HCT116 (cell line): ENCODE data around the gene ATP8B4. TPM values are rescaled to one million over a fixed set of nuclear protein-coding genes. Genes with fewer than 3 reads are reported as not detected.

Experiments
- ATAC-seq: fragments of 200-7000 bp; cut with Tn5 transposase; 2 replicates; pipeline ENCODE4 v1.9.1; 2020; ENCODE audit warnings: mild to moderate bottlenecking, moderate library complexity
- BruUV-seq: library from RNA; stranded (reverse); fragments of 400-500 nt; replicated peaks from 2 replicates; lab custom pipeline; 2021; lab: Mats Ljungman, UMichigan
- CTCF ChIA-PET: fragments of 300-600 bp; sonication (Branson Sonifier 250); formaldehyde crosslinking; loops from one replicate; lab custom pipeline; 2021; ENCODE audit warnings: antibody characterized with exemption; lab: Charles Lee
- POLR2A ChIA-PET: fragments of 300-600, 350-600 bp; sonication (Branson Sonifier 250); formaldehyde crosslinking; loops from one replicate; lab custom pipeline; 2021; ENCODE audit warnings: antibody characterized with exemption; lab: Charles Lee
- RAD21 ChIA-PET, 2 experiments: fragments of 300-600 bp; sonication (Branson Sonifier 250); formaldehyde crosslinking; loops; one replicate each; lab custom pipeline; 2023; ENCODE audit warnings: low total read pairs in 2 of 2; ENCODE audit not compliant: uncharacterized antibody in 2 of 2, unreplicated experiment in 2 of 2, low non-redundant PET in 1 of 2; lab: Charles Lee
- DNase-seq: peaks from one replicate; pipeline ENCODE4 v3.0.0-alpha.2; 2010; ENCODE audit warnings: low read depth, low spot score
- H2AFZ ChIP-seq: fragments of 200-600 bp; shearing (Covaris generic), sonication (generic); 2 replicates; pipeline ENCODE4 v1.6.1; 2017; ENCODE audit warnings: low read depth, mixed run types, mixed read lengths, antibody characterized with exemption, low read length; ENCODE audit not compliant: poor library complexity, severe bottlenecking
- H3K27ac ChIP-seq: 2 replicates; pipeline ENCODE4 v1.5.1; 2012; ENCODE audit warnings: low read depth, low read length
- H3K27me3 ChIP-seq: fragments of 200-600 bp; sonication (generic); 2 replicates; pipeline ENCODE4 v1.6.1; 2016; ENCODE audit warnings: mixed run types, low read length, mixed read lengths; ENCODE audit not compliant: insufficient read depth
- H3K36me3 ChIP-seq, 2 experiments: fragments of 200-500 bp in 1 of 2; fragments of 200-600 bp in 1 of 2; sonication (Bioruptor generic) in 1 of 2; sonication (generic) in 1 of 2; 2 replicates each; pipeline versions ENCODE4 v1.5.1 to v1.6.1; 2014 to 2016; ENCODE audit warnings: low read length in 2 of 2, inconsistent platforms in 1 of 2, mixed read lengths in 1 of 2, mixed run types in 1 of 2; ENCODE audit not compliant: insufficient read depth in 2 of 2, control insufficient read depth in 1 of 2
- H3K4me1 ChIP-seq, 2 experiments: fragments of 200-600 bp in 1 of 2; sonication (generic) in 1 of 2; 2 replicates each; pipeline versions ENCODE4 v1.5.1 to v1.6.1; 2012 to 2017; ENCODE audit warnings: low read length in 2 of 2, inconsistent platforms in 1 of 2, mild to moderate bottlenecking in 1 of 2, mixed read lengths in 1 of 2, mixed run types in 1 of 2, moderate library complexity in 1 of 2; ENCODE audit not compliant: insufficient read depth in 2 of 2, control insufficient read depth in 1 of 2
- H3K4me2 ChIP-seq: fragments of 200-600 bp; sonication (generic); 2 replicates; pipeline ENCODE4 v1.6.1; 2017; ENCODE audit warnings: mixed run types, low read length, mixed read lengths
- H3K4me3 ChIP-seq, 2 experiments: fragments of 200-600 bp in 1 of 2; sonication (generic) in 1 of 2; replicated peaks in 1 of 2; 2 replicates each; pipeline ENCODE4 v1.5.1; 2011 to 2016; ENCODE audit warnings: low read length in 2 of 2, control low read depth in 1 of 2, low read depth in 1 of 2, mild to moderate bottlenecking in 1 of 2, mixed read lengths in 1 of 2, mixed run types in 1 of 2
- H3K79me2 ChIP-seq: fragments of 200-600 bp; sonication (generic); 2 replicates; pipeline ENCODE4 v1.6.1; 2017; ENCODE audit warnings: mild to moderate bottlenecking, mixed run types, low read length, moderate library complexity, mixed read lengths; ENCODE audit not compliant: insufficient read depth
- H3K9ac ChIP-seq: fragments of 200-600 bp; sonication (generic); 2 replicates; pipeline ENCODE4 v1.6.1; 2016; ENCODE audit warnings: low read length, mixed read lengths
- H3K9me2 ChIP-seq: fragments of 200-600 bp; sonication (generic), shearing (Covaris generic); 2 replicates; pipeline ENCODE4 v1.6.1; 2017; ENCODE audit warnings: mixed run types, mild to moderate bottlenecking, moderate library complexity; ENCODE audit not compliant: insufficient read depth
- H3K9me3 ChIP-seq, 2 experiments: fragments of 200-500 bp in 1 of 2; fragments of 200-600 bp in 1 of 2; sonication (Bioruptor generic) in 1 of 2; sonication (generic) in 1 of 2; 2 replicates each; pipeline ENCODE4 v1.6.1; 2014 to 2017; ENCODE audit warnings: low read length in 2 of 2, mixed read lengths in 2 of 2, inconsistent platforms in 1 of 2, low read depth in 1 of 2, mild to moderate bottlenecking in 1 of 2, mixed run types in 1 of 2, moderate library complexity in 1 of 2; ENCODE audit not compliant: control insufficient read depth in 1 of 2, insufficient read depth in 1 of 2
- H4K20me1 ChIP-seq: fragments of 200-600 bp; sonication (generic), shearing (Covaris generic); 2 replicates; pipeline ENCODE4 v1.6.1; 2017; ENCODE audit warnings: mixed run types, mild to moderate bottlenecking, moderate library complexity; ENCODE audit not compliant: insufficient read depth
- CBX3 ChIP-seq: IDR thresholded peaks from 2 replicates; pipeline ENCODE4 v1.6.1; 2012; ENCODE audit warnings: low read depth
- CEBPB ChIP-seq: IDR thresholded peaks from 2 replicates; pipeline ENCODE4 v1.6.1; 2012; ENCODE audit warnings: low read depth
- EGR1 ChIP-seq: IDR thresholded peaks from 2 replicates; pipeline ENCODE4 v1.6.1; 2012; ENCODE audit warnings: low read depth
- ELF1 ChIP-seq: IDR thresholded peaks from 2 replicates; pipeline ENCODE4 v1.6.1; 2012; ENCODE audit warnings: low read depth, borderline replicate concordance
- EZH2 ChIP-seq: fragments of 200-600 bp; sonication (generic); IDR thresholded peaks from 2 replicates; pipeline ENCODE4 v1.6.1; 2017; ENCODE audit warnings: antibody characterized with exemption, mixed run types
- EZH2phosphoT487 ChIP-seq: fragments of 200-600 bp; IDR thresholded peaks from 2 replicates; pipeline ENCODE4 v1.6.1; 2018; ENCODE audit warnings: antibody characterized with exemption, borderline replicate concordance
- FOSL1 ChIP-seq: IDR thresholded peaks from 2 replicates; pipeline ENCODE4 v1.6.1; 2012; ENCODE audit warnings: low read depth
- JUND ChIP-seq: IDR thresholded peaks from 2 replicates; pipeline ENCODE4 v1.6.1; 2012
- MAX ChIP-seq: IDR thresholded peaks from 2 replicates; pipeline ENCODE4 v1.6.1; 2012
- POLR2AphosphoS5 ChIP-seq: IDR thresholded peaks from 2 replicates; pipeline ENCODE4 v1.6.1; 2011; ENCODE audit warnings: mild to moderate bottlenecking, low read depth, low read length, moderate library complexity
- RAD21 ChIP-seq: IDR thresholded peaks from 2 replicates; pipeline ENCODE4 v1.6.1; 2012; ENCODE audit warnings: low read depth, mild to moderate bottlenecking
- SIN3A ChIP-seq: IDR thresholded peaks from 2 replicates; pipeline ENCODE4 v1.6.1; 2012; ENCODE audit warnings: low read depth
- SP1 ChIP-seq: IDR thresholded peaks from 2 replicates; pipeline ENCODE4 v1.6.1; 2012; ENCODE audit warnings: low read depth
- SRF ChIP-seq: IDR thresholded peaks from 2 replicates; pipeline ENCODE4 v1.6.1; 2012; ENCODE audit warnings: low read depth
- TCF7L2 ChIP-seq: IDR thresholded peaks from 2 replicates; pipeline ENCODE4 v1.7.0; 2011; ENCODE audit warnings: borderline replicate concordance, inconsistent platforms; ENCODE audit not compliant: insufficient read depth, insufficient read length; ENCODE audit errors: extremely low read depth
- YY1 ChIP-seq: IDR thresholded peaks from 2 replicates; pipeline ENCODE4 v1.6.1; 2011; ENCODE audit warnings: low read length, low read depth, moderate library complexity, mild to moderate bottlenecking; ENCODE audit not compliant: insufficient replicate concordance; ENCODE audit errors: extremely low read depth
- ZFX ChIP-seq: fragments of 450-650 bp; IDR thresholded peaks from 2 replicates; pipeline ENCODE4 v1.6.1; 2017
- intact Hi-C: fragments of 100-400 bp; cut with micrococcal nuclease; formaldehyde crosslinking; loops from 2 replicates; pipeline ENCODE4 v1.10.0; 2022
- total RNA-seq: library from RNA; stranded (reverse); gene quantifications from one replicate; pipeline ENCODE4 v1.2.1, GENCODE V29; 2021; ENCODE audit not compliant: unreplicated experiment
- TF ChIP-seq, protein P1 (sequence below): IDR thresholded peaks from 2 replicates; pipeline ENCODE4 v1.6.1; 2011; ENCODE audit warnings: mild to moderate bottlenecking, low read length, moderate library complexity; ENCODE audit not compliant: insufficient replicate concordance; ENCODE audit errors: extremely low read depth
- TF ChIP-seq, protein P2 (sequence below), 3 experiments: fragments of 200-600 bp in 1 of 3; sonication (generic) in 1 of 3; IDR thresholded peaks in 2 of 3; conservative IDR thresholded peaks in 1 of 3; 2 replicates each; pipeline ENCODE4 v1.5.1; 2012 to 2017; ENCODE audit warnings: low read depth in 2 of 3, low read length in 2 of 3, antibody characterized with exemption in 1 of 3, borderline replicate concordance in 1 of 3, control low read depth in 1 of 3, mild to moderate bottlenecking in 1 of 3, mixed read lengths in 1 of 3, mixed run types in 1 of 3, moderate library complexity in 1 of 3; ENCODE audit not compliant: insufficient read depth in 1 of 3
- TF ChIP-seq, protein P3 (sequence below): IDR thresholded peaks from 2 replicates; pipeline ENCODE4 v1.6.1; 2012; ENCODE audit warnings: low read depth

ATP8B4 gene
- total RNA-seq, 1 experiment from 2014 or later = 0.25 TPM

DNA sequence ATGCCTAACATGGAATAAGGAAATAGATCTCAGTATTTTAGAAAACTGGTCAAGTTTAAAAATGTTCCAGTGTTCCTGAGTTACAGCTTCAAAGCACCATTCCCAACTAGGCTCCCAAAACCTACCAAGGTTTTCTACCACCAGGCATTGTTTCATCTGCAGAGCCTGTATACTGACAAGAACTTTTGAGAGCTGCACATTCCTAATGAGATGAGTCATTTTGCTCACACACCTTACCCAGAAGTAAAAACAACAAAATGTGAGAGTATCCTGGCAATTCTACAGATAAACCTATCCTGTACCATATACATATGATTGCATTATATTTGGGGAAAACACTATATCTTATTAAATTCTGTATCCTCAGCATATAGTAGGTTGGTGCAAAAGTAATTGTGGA, 90.7 kb downstream of the ATP8B4 start:
- Histone ChIP-seq H3K9me3 (no peaks in the 10 kb centered on the region), H3K9me2 (no peaks in the 10 kb centered on the region), H3K27ac (no peak overlapping the region), H3K4me2 (no peak overlapping the region; the same call in 1 of the 2 replicates), H4K20me1 (no peaks in the 10 kb centered on the region), H2AFZ (no peak overlapping the region), H3K79me2 (no peaks in the 10 kb centered on the region), H3K27me3 (no peaks in the 10 kb centered on the region), H3K4me1 (peaks cover 5 to 6% of the 10 kb centered on the region in 2 experiments; a peak in 3 of 4 replicates), H3K9ac (no peak overlapping the region), H3K4me3 (no peak overlapping the region), H3K36me3 (no peaks in the 10 kb centered on the region)
- no TSS peak for BruUV-seq
- intact Hi-C loops = no loop called here
- RAD21 ChIA-PET = no interaction called here
- ATAC-seq (0 out of 2 replicates have a peak, but pooled peaks have one; percentile 42), DNase-seq (no peak)
- CTCF ChIA-PET = no interaction called here
- TF ChIP-seq EZH2 (no peak), SRF (no peak), ELF1 (no peak), SIN3A (no peak), CEBPB (no peak), YY1 (no peak), RAD21 (no peak), ZFX (no peak), FOSL1 (no peak), JUND (no peak), CBX3 (no peak), POLR2AphosphoS5 (no peak), MAX (no peak), SP1 (no peak), EZH2phosphoT487 (no peak), TCF7L2 (no peak), EGR1 (no peak)
- TF ChIP-seq, protein P1, sequence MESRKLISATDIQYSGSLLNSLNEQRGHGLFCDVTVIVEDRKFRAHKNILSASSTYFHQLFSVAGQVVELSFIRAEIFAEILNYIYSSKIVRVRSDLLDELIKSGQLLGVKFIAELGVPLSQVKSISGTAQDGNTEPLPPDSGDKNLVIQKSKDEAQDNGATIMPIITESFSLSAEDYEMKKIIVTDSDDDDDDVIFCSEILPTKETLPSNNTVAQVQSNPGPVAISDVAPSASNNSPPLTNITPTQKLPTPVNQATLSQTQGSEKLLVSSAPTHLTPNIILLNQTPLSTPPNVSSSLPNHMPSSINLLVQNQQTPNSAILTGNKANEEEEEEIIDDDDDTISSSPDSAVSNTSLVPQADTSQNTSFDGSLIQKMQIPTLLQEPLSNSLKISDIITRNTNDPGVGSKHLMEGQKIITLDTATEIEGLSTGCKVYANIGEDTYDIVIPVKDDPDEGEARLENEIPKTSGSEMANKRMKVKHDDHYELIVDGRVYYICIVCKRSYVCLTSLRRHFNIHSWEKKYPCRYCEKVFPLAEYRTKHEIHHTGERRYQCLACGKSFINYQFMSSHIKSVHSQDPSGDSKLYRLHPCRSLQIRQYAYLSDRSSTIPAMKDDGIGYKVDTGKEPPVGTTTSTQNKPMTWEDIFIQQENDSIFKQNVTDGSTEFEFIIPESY = no peak
- TF ChIP-seq, protein P2, sequence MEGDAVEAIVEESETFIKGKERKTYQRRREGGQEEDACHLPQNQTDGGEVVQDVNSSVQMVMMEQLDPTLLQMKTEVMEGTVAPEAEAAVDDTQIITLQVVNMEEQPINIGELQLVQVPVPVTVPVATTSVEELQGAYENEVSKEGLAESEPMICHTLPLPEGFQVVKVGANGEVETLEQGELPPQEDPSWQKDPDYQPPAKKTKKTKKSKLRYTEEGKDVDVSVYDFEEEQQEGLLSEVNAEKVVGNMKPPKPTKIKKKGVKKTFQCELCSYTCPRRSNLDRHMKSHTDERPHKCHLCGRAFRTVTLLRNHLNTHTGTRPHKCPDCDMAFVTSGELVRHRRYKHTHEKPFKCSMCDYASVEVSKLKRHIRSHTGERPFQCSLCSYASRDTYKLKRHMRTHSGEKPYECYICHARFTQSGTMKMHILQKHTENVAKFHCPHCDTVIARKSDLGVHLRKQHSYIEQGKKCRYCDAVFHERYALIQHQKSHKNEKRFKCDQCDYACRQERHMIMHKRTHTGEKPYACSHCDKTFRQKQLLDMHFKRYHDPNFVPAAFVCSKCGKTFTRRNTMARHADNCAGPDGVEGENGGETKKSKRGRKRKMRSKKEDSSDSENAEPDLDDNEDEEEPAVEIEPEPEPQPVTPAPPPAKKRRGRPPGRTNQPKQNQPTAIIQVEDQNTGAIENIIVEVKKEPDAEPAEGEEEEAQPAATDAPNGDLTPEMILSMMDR (IDR thresholded peaks at IDR 0.05 in 2 of 3, conservative IDR thresholded peaks at IDR 0.05 in 1 of 3; ENCODE audit: borderline replicate concordance in 1 of 3, insufficient read depth in 1 of 3, low read depth in 2 of 3, low read length in 2 of 3) = no peak
- TF ChIP-seq, protein P3, sequence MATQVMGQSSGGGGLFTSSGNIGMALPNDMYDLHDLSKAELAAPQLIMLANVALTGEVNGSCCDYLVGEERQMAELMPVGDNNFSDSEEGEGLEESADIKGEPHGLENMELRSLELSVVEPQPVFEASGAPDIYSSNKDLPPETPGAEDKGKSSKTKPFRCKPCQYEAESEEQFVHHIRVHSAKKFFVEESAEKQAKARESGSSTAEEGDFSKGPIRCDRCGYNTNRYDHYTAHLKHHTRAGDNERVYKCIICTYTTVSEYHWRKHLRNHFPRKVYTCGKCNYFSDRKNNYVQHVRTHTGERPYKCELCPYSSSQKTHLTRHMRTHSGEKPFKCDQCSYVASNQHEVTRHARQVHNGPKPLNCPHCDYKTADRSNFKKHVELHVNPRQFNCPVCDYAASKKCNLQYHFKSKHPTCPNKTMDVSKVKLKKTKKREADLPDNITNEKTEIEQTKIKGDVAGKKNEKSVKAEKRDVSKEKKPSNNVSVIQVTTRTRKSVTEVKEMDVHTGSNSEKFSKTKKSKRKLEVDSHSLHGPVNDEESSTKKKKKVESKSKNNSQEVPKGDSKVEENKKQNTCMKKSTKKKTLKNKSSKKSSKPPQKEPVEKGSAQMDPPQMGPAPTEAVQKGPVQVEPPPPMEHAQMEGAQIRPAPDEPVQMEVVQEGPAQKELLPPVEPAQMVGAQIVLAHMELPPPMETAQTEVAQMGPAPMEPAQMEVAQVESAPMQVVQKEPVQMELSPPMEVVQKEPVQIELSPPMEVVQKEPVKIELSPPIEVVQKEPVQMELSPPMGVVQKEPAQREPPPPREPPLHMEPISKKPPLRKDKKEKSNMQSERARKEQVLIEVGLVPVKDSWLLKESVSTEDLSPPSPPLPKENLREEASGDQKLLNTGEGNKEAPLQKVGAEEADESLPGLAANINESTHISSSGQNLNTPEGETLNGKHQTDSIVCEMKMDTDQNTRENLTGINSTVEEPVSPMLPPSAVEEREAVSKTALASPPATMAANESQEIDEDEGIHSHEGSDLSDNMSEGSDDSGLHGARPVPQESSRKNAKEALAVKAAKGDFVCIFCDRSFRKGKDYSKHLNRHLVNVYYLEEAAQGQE = no peak
- POLR2A ChIA-PET = no interaction called here
